CD8-positive, alpha-beta memory T cell (primary cell): ENCODE data around the gene CYP2C18. TPM values are rescaled to one million over a fixed set of nuclear protein-coding genes. Genes with fewer than 3 reads are reported as not detected.

Experiments used
- CTCF ChIA-PET: fragments of 350-600 bp; sonication (Branson Sonifier 250); formaldehyde crosslinking; loops from one replicate; lab custom pipeline; 2021; ENCODE audit warnings: antibody characterized with exemption; lab: Charles Lee
- POLR2A ChIA-PET: fragments of 350-600 bp; sonication (Branson Sonifier 250); formaldehyde crosslinking; loops from one replicate; lab custom pipeline; 2021; ENCODE audit warnings: antibody characterized with exemption; lab: Charles Lee
- DNase-seq, 5 donors: peaks; one replicate each; pipeline versions ENCODE4 v3.0.0 to v3.0.0-alpha.2; 2020 to 2022; ENCODE audit warnings: mixed read lengths in 1 of 5
- H3K27ac ChIP-seq: one replicate; pipeline ENCODE4 v1.7.0; 2013; ENCODE audit warnings: low read depth, mild to moderate bottlenecking, low read length, moderate library complexity
- H3K27me3 ChIP-seq: 2 replicates; pipeline ENCODE4 v1.7.0; 2013; ENCODE audit warnings: low read length, mild to moderate bottlenecking; ENCODE audit not compliant: insufficient read depth, poor library complexity, severe bottlenecking
- H3K36me3 ChIP-seq: 2 replicates; pipeline ENCODE4 v1.7.0; 2013; ENCODE audit warnings: mild to moderate bottlenecking, low read length, moderate library complexity; ENCODE audit not compliant: insufficient read depth
- H3K4me1 ChIP-seq: 2 replicates; pipeline ENCODE4 v1.7.0; 2013; ENCODE audit warnings: mild to moderate bottlenecking, low read length, moderate library complexity; ENCODE audit not compliant: insufficient read depth
- H3K4me3 ChIP-seq: 2 replicates; pipeline ENCODE4 v1.7.0; 2013; ENCODE audit warnings: mild to moderate bottlenecking, low read length
- H3K9me3 ChIP-seq: 2 replicates; pipeline ENCODE4 v1.7.0; 2013; ENCODE audit warnings: mild to moderate bottlenecking, low read length
- H3K27ac Mint-ChIP-seq, 8 donors: one replicate each; pipeline ENCODE4 v1.8.0; 2020 to 2021; ENCODE audit warnings: mixed read lengths in 8 of 8, mild to moderate bottlenecking in 6 of 8, inconsistent platforms in 3 of 8, moderate library complexity in 3 of 8
- H3K27me3 Mint-ChIP-seq, 2 donors: one replicate each; pipeline ENCODE4 v1.8.0; 2020 to 2021; ENCODE audit warnings: mixed read lengths in 2 of 2, mild to moderate bottlenecking in 1 of 2, moderate library complexity in 1 of 2
- H3K36me3 Mint-ChIP-seq, 3 donors: one replicate each; pipeline ENCODE4 v1.8.0; 2020 to 2021; ENCODE audit warnings: mixed read lengths in 3 of 3, inconsistent platforms in 1 of 3, mild to moderate bottlenecking in 1 of 3
- H3K4me1 Mint-ChIP-seq, 3 donors: one replicate each; pipeline ENCODE4 v1.8.0; 2020 to 2021; ENCODE audit warnings: mixed read lengths in 3 of 3, inconsistent platforms in 1 of 3, mild to moderate bottlenecking in 1 of 3
- H3K4me3 Mint-ChIP-seq, 7 donors: one replicate each; pipeline ENCODE4 v1.8.0; 2020 to 2021; ENCODE audit warnings: mixed read lengths in 7 of 7, mild to moderate bottlenecking in 6 of 7, moderate library complexity in 4 of 7, inconsistent platforms in 2 of 7
- H3K9me3 Mint-ChIP-seq, 5 donors: one replicate each; pipeline ENCODE4 v1.8.0; 2020 to 2022; ENCODE audit warnings: mixed read lengths in 5 of 5, mild to moderate bottlenecking in 3 of 5, moderate library complexity in 2 of 5, inconsistent platforms in 1 of 5
- polyA plus RNA-seq: library from polyadenylated mRNA; unstranded; fragments of 300-500 nt; fragmentation: Illumina TruSeq; gene quantifications from one replicate; pipeline ENCODE4 v1.2.3, GENCODE V29; 2021
- total RNA-seq, 2 experiments: library from RNA; stranded (reverse); gene quantifications; one replicate each; pipeline ENCODE4 v1.2.3, GENCODE V29; 2021

The CYP2C18 gene
- total and polyA plus RNA-seq, 3 experiments from 2014 or later: 0.09 to 0.13 TPM; not detected in 1

GRCh38 chr10:94687625-94688248, 4.2 kb downstream of the CYP2C18 start:
- POLR2A ChIA-PET: no interaction called here
- Mint-ChIP-seq H3K4me1 (no peaks in the 10 kb centered on the region), H3K27me3 (peaks cover 3 to 7% of the 10 kb centered on the region in 2 donors), H3K4me3 (no peak overlapping the region), H3K36me3 (no peaks in the 10 kb centered on the region), H3K27ac (no peak overlapping the region), H3K9me3 (peaks cover 4 to 10% (median 4%) of the 10 kb centered on the region in 5 donors)
- Histone ChIP-seq H3K36me3 (no peaks in the 10 kb centered on the region), H3K9me3 (no peaks in the 10 kb centered on the region), H3K4me1 (no peaks in the 10 kb centered on the region), H3K27ac (no peak overlapping the region), H3K4me3 (no peak overlapping the region), H3K27me3 (no peaks in the 10 kb centered on the region)
- CTCF ChIA-PET: no interaction called here
- no peak for DNase-seq

GRCh38 chr10:94706089-94706488, 22.6 kb downstream of the CYP2C18 start:
- H3K4me3 ChIP-seq: no peak overlapping the region
- H3K9me3 ChIP-seq: no peaks in the 10 kb centered on the region
- no peak for DNase-seq
- Mint-ChIP-seq H3K9me3 (peaks cover 2 to 7% (median 4%) of the 10 kb centered on the region in 5 donors), H3K4me3 (no peak overlapping the region), H3K36me3 (no peaks in the 10 kb centered on the region), H3K27me3 (peaks cover 0 to 4% of the 10 kb centered on the region in 2 donors), H3K27ac (no peak overlapping the region), H3K4me1 (no peaks in the 10 kb centered on the region)
- H3K27ac ChIP-seq: no peak overlapping the region
- no peaks in the 10 kb centered on the region for H3K27me3 ChIP-seq
- ChIA-PET CTCF (no interaction called here), POLR2A (no interaction called here)
- H3K4me1 ChIP-seq: no peaks in the 10 kb centered on the region
- H3K36me3 ChIP-seq: no peaks in the 10 kb centered on the region

DNA sequence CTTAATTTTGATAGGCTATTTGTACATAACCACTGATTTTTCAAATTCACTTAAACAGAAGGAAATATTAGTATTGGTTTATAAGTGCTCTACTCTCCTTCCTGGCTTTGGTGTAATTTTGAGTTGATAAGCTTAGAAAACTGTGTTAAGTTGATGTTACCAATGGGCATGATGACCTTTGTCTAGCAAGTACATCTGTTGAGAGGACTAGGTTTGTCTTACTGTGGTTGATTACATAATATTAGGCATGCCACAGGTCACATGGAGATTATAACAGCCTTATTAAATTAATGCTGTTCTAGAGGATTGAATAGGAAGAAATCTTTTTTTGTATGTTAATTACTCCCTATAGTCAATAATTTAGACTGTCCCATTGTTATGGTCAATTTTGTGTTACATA, 27.0 kb downstream of the CYP2C18 start:
- ChIA-PET CTCF (no interaction called here), POLR2A (no interaction called here)
- no peaks in the 10 kb centered on the region for H3K36me3 Mint-ChIP-seq
- H3K4me3 Mint-ChIP-seq: no peak overlapping the region
- Histone ChIP-seq H3K4me1 (no peaks in the 10 kb centered on the region), H3K27ac (no peak overlapping the region), H3K9me3 (no peaks in the 10 kb centered on the region), H3K36me3 (no peaks in the 10 kb centered on the region), H3K4me3 (no peak overlapping the region), H3K27me3 (no peaks in the 10 kb centered on the region)
- no peak for DNase-seq
- H3K27me3 Mint-ChIP-seq: no peaks in the 10 kb centered on the region
- H3K9me3 Mint-ChIP-seq: peaks cover 0 to 7% (median 4%) of the 10 kb centered on the region in 5 donors
- H3K4me1 Mint-ChIP-seq: no peaks in the 10 kb centered on the region
- H3K27ac Mint-ChIP-seq: no peak overlapping the region

DNA sequence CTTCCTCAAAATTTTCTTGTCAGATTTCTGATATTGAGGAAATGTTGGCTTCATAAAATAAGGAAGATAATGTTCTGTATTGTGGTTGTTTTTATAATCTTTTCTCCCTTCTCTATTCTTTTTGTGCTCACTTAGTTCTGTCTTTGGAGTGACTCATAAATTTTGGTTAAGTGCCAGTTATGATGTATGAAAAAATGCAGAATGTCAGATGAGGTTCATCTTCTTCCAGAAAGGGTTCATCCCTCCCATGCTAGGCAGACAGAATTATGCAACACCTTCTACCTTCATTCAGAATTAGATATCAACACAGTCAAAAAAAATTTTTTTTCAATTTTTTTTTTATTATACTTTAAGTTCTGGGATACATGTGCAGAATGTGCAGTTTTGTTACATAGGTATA, 42.3 kb downstream of the CYP2C18 start:
- no peaks in the 10 kb centered on the region for H3K4me1 Mint-ChIP-seq
- DNase-seq: no peak
- H3K27me3 ChIP-seq: no peaks in the 10 kb centered on the region
- no peak overlapping the region for H3K27ac Mint-ChIP-seq
- ChIA-PET CTCF (no interaction called here), POLR2A (no interaction called here)
- peaks cover 0 to 5% (median 3%) of the 10 kb centered on the region in 5 donors for H3K9me3 Mint-ChIP-seq
- H3K36me3 Mint-ChIP-seq: no peaks in the 10 kb centered on the region
- no peaks in the 10 kb centered on the region for H3K9me3 ChIP-seq
- no peaks in the 10 kb centered on the region for H3K4me1 ChIP-seq
- H3K27me3 Mint-ChIP-seq: no peaks in the 10 kb centered on the region
- H3K4me3 Mint-ChIP-seq: no peak overlapping the region
- no peak overlapping the region for H3K27ac ChIP-seq
- no peaks in the 10 kb centered on the region for H3K36me3 ChIP-seq
- no peak overlapping the region for H3K4me3 ChIP-seq

DNA sequence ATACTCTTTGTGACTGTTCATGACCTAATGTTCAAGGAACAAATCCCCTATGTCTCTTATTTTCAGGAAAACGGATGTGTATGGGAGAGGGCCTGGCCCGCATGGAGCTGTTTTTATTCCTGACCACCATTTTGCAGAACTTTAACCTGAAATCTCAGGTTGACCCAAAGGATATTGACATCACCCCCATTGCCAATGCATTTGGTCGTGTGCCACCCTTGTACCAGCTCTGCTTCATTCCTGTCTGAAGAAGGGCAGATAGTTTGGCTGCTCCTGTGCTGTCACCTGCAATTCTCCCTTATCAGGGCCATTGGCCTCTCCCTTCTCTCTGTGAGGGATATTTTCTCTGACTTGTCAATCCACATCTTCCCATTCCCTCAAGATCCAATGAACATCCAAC, 51.7 kb downstream of the CYP2C18 start:
- H3K36me3 Mint-ChIP-seq: no peaks in the 10 kb centered on the region
- DNase-seq: no peak
- H3K27ac Mint-ChIP-seq: no peak overlapping the region
- no peaks in the 10 kb centered on the region for H3K4me1 Mint-ChIP-seq
- no peak overlapping the region for H3K27ac ChIP-seq
- no peaks in the 10 kb centered on the region for H3K36me3 ChIP-seq
- CTCF ChIA-PET: no interaction called here
- POLR2A ChIA-PET: no interaction called here
- no peaks in the 10 kb centered on the region for H3K27me3 ChIP-seq
- no peaks in the 10 kb centered on the region for H3K4me1 ChIP-seq
- no peaks in the 10 kb centered on the region for H3K27me3 Mint-ChIP-seq
- no peak overlapping the region for H3K4me3 ChIP-seq
- H3K9me3 ChIP-seq: no peaks in the 10 kb centered on the region
- H3K9me3 Mint-ChIP-seq: peaks cover 0 to 5% (median 0%) of the 10 kb centered on the region in 5 donors
- no peak overlapping the region for H3K4me3 Mint-ChIP-seq

GRCh38 chr10:94738588-94738987, 55.1 kb downstream of the CYP2C18 start:
- H3K4me1 Mint-ChIP-seq: no peaks in the 10 kb centered on the region
- Histone ChIP-seq H3K36me3 (no peaks in the 10 kb centered on the region), H3K4me1 (no peaks in the 10 kb centered on the region), H3K27ac (no peak overlapping the region), H3K9me3 (no peaks in the 10 kb centered on the region), H3K27me3 (no peaks in the 10 kb centered on the region), H3K4me3 (no peak overlapping the region)
- ChIA-PET CTCF (no interaction called here), POLR2A (no interaction called here)
- DNase-seq: no peak
- peaks cover 0 to 4% of the 10 kb centered on the region in 2 donors for H3K27me3 Mint-ChIP-seq
- no peaks in the 10 kb centered on the region for H3K36me3 Mint-ChIP-seq
- peaks cover 10 to 18% (median 11%) of the 10 kb centered on the region in 5 donors for H3K9me3 Mint-ChIP-seq
- no peak overlapping the region for H3K27ac Mint-ChIP-seq
- no peak overlapping the region for H3K4me3 Mint-ChIP-seq

DNA sequence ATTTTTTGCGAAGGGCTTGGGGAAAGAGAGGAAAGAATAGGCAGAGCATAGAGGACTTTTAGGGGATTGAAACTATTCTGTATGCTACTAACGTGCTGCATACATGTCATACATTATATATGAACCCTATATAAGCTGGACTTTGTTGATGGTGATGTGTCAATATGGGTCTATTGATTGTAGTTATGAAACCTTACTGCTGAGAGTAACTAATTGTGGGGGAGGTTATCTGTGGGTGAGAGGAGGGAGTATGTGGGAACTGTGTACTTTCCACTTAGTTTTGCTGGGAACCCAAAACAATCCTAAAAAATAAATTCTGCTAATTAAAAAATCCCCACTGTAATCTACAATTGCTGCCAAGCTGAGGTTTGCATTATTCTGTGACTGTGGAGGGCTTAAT, 63.6 kb downstream of the CYP2C18 start:
- H3K9me3 Mint-ChIP-seq: peaks cover 9 to 39% (median 22%) of the 10 kb centered on the region in 5 donors
- POLR2A ChIA-PET: no interaction called here
- no peak for DNase-seq
- no peaks in the 10 kb centered on the region for H3K36me3 ChIP-seq
- H3K36me3 Mint-ChIP-seq: no peaks in the 10 kb centered on the region
- no peaks in the 10 kb centered on the region for H3K27me3 ChIP-seq
- H3K4me3 Mint-ChIP-seq: no peak overlapping the region
- no peak overlapping the region for H3K4me3 ChIP-seq
- no peak overlapping the region for H3K27ac Mint-ChIP-seq
- CTCF ChIA-PET: no interaction called here
- no peak overlapping the region for H3K27ac ChIP-seq
- H3K4me1 Mint-ChIP-seq: no peaks in the 10 kb centered on the region
- no peaks in the 10 kb centered on the region for H3K9me3 ChIP-seq
- H3K4me1 ChIP-seq: no peaks in the 10 kb centered on the region
- H3K27me3 Mint-ChIP-seq: peaks cover 0 to 4% of the 10 kb centered on the region in 2 donors

GRCh38 chr10:94747838-94748237, 64.3 kb downstream of the CYP2C18 start:
- no peak overlapping the region for H3K27ac ChIP-seq
- Mint-ChIP-seq H3K27ac (no peak overlapping the region), H3K27me3 (no peaks in the 10 kb centered on the region), H3K36me3 (no peaks in the 10 kb centered on the region), H3K4me3 (no peak overlapping the region), H3K4me1 (no peaks in the 10 kb centered on the region), H3K9me3 (peaks cover 5 to 38% (median 15%) of the 10 kb centered on the region in 5 donors)
- no peak overlapping the region for H3K4me3 ChIP-seq
- ChIA-PET POLR2A (no interaction called here), CTCF (no interaction called here)
- no peak for DNase-seq
- no peaks in the 10 kb centered on the region for H3K27me3 ChIP-seq
- no peaks in the 10 kb centered on the region for H3K4me1 ChIP-seq
- no peaks in the 10 kb centered on the region for H3K36me3 ChIP-seq
- H3K9me3 ChIP-seq: no peaks in the 10 kb centered on the region
